IMR-90 (cell line): ENCODE results near the gene OR8D4. TPM values are rescaled to one million over a fixed set of nuclear protein-coding genes. Genes with fewer than 3 reads are reported as not detected.

Experiments used
- ATAC-seq: fragments of 200-7000 bp; cut with Tn5 transposase; 2 replicates; pipeline ENCODE4 v1.9.1; 2020; ENCODE audit warnings: low read depth, mild to moderate bottlenecking, moderate library complexity
- BruUV-seq: library from RNA; stranded (reverse); fragments of 400-500 nt; replicated peaks from 2 replicates; lab custom pipeline; 2021; lab: Mats Ljungman, UMichigan
- CTCF ChIA-PET: fragments of 300-600 bp; formaldehyde crosslinking; extraction: SDS; loops from one replicate; lab custom pipeline; 2021; ENCODE audit warnings: antibody characterized with exemption; lab: Yijun Ruan, JAX
- POLR2A ChIA-PET: fragments of 300-600 bp; sonication (Branson Sonifier 250); formaldehyde crosslinking; loops from one replicate; lab custom pipeline; 2022; ENCODE audit warnings: antibody characterized with exemption; ENCODE audit not compliant: unreplicated experiment; lab: Charles Lee
- DNase-seq: peaks from one replicate; pipeline ENCODE4 v3.0.0; 2013
- H2AFZ ChIP-seq: replicated peaks from 2 replicates; pipeline ENCODE3; 2013; ENCODE audit warnings: low read length, mild to moderate bottlenecking; ENCODE audit not compliant: poor library complexity
- H2AK5ac ChIP-seq: 2 replicates; pipeline ENCODE4 v1.6.1; 2013; ENCODE audit warnings: low read depth, low read length, inconsistent platforms
- H2AK9ac ChIP-seq: replicated peaks from 2 replicates; pipeline ENCODE3; 2013; ENCODE audit warnings: mild to moderate bottlenecking, low read depth, low read length, moderate library complexity; ENCODE audit not compliant: poor library complexity
- H2BK120ac ChIP-seq: 2 replicates; pipeline ENCODE4 v1.6.1; 2013; ENCODE audit warnings: low read depth, low read length, inconsistent platforms
- H2BK15ac ChIP-seq: 3 replicates; pipeline ENCODE4 v1.6.1; 2013; ENCODE audit warnings: low read depth, low read length, inconsistent platforms
- H2BK20ac ChIP-seq: 2 replicates; pipeline ENCODE4 v1.6.1; 2013; ENCODE audit warnings: low read depth, mild to moderate bottlenecking, inconsistent platforms, low read length, moderate library complexity
- H2BK5ac ChIP-seq: 2 replicates; pipeline ENCODE4 v1.6.1; 2013; ENCODE audit warnings: mild to moderate bottlenecking, low read depth, low read length, inconsistent platforms; ENCODE audit not compliant: poor library complexity, severe bottlenecking
- H3K14ac ChIP-seq: replicated peaks from 2 replicates; pipeline ENCODE4 v1.6.1; 2013; ENCODE audit warnings: low read depth, low read length, inconsistent platforms
- H3K18ac ChIP-seq: 2 replicates; pipeline ENCODE4 v1.6.1; 2013; ENCODE audit warnings: low read depth, low read length, control low read depth
- H3K23ac ChIP-seq: 2 replicates; pipeline ENCODE4 v1.6.1; 2013; ENCODE audit warnings: low read depth, low read length, inconsistent platforms
- H3K27ac ChIP-seq: 2 replicates; pipeline ENCODE4 v1.5.1; 2013; ENCODE audit warnings: mild to moderate bottlenecking, control low read depth, low read length; ENCODE audit not compliant: insufficient read depth
- H3K27me3 ChIP-seq: 2 replicates; pipeline ENCODE4 v1.6.1; 2013; ENCODE audit warnings: low read length; ENCODE audit not compliant: control insufficient read depth, insufficient read depth
- H3K36me3 ChIP-seq: 2 replicates; pipeline ENCODE4 v1.6.1; 2013; ENCODE audit warnings: low read length, mixed read lengths; ENCODE audit not compliant: control insufficient read depth, insufficient read depth
- H3K4ac ChIP-seq: 2 replicates; pipeline ENCODE4 v1.6.1; 2013; ENCODE audit warnings: low read depth, low read length, inconsistent platforms
- H3K4me1 ChIP-seq: 2 replicates; pipeline ENCODE4 v1.6.1; 2013; ENCODE audit warnings: low read length, mixed read lengths; ENCODE audit not compliant: control insufficient read depth, insufficient read depth
- H3K4me2 ChIP-seq: 2 replicates; pipeline ENCODE4 v1.6.1; 2013; ENCODE audit warnings: low read depth, mild to moderate bottlenecking, control low read depth, low read length, moderate library complexity
- H3K4me3 ChIP-seq: 2 replicates; pipeline ENCODE4 v1.5.1; 2013; ENCODE audit warnings: low read depth, mild to moderate bottlenecking, control low read depth, low read length, moderate library complexity; ENCODE audit not compliant: insufficient read depth
- H3K56ac ChIP-seq: 2 replicates; pipeline ENCODE4 v1.6.1; 2013; ENCODE audit warnings: low read length, inconsistent platforms; ENCODE audit not compliant: insufficient read depth; ENCODE audit errors: extremely low read depth
- H3K79me1 ChIP-seq, 2 experiments: 2 replicates each; pipeline ENCODE4 v1.6.1; 2013; ENCODE audit warnings: low read length in 2 of 2, inconsistent platforms in 1 of 2, low read depth in 1 of 2
- H3K9ac ChIP-seq: 2 replicates; pipeline ENCODE4 v1.6.1; 2013; ENCODE audit warnings: low read depth, low read length, control low read depth
- H3K9me1 ChIP-seq: 2 replicates; pipeline ENCODE4 v1.6.1; 2013; ENCODE audit warnings: low read length, inconsistent platforms; ENCODE audit not compliant: insufficient read depth
- H3K9me3 ChIP-seq: 2 replicates; pipeline ENCODE4 v1.6.1; 2013; ENCODE audit warnings: low read length; ENCODE audit not compliant: control insufficient read depth, insufficient read depth
- H4K20me1 ChIP-seq: 2 replicates; pipeline ENCODE4 v1.6.1; 2013; ENCODE audit warnings: low read length, inconsistent platforms; ENCODE audit not compliant: insufficient read depth
- H4K5ac ChIP-seq: 2 replicates; pipeline ENCODE4 v1.6.1; 2013; ENCODE audit warnings: mild to moderate bottlenecking, low read depth, low read length, control low read depth
- H4K8ac ChIP-seq, 2 experiments: 2 replicates each; pipeline ENCODE4 v1.6.1; 2013; ENCODE audit warnings: low read depth in 2 of 2, low read length in 2 of 2, control low read depth in 1 of 2, inconsistent platforms in 1 of 2
- H4K91ac ChIP-seq: 2 replicates; pipeline ENCODE4 v1.6.1; 2013; ENCODE audit warnings: low read depth, low read length, inconsistent platforms; ENCODE audit not compliant: insufficient read depth
- BHLHE40 ChIP-seq: fragments of 150-350 bp; IDR thresholded peaks from 2 replicates; pipeline ENCODE4 v1.6.1; 2016; ENCODE audit warnings: mild to moderate bottlenecking, low read depth, low read length
- CTCF ChIP-seq: conservative IDR thresholded peaks from 2 replicates; pipeline ENCODE4 v1.5.1; 2012; ENCODE audit warnings: mild to moderate bottlenecking, low read depth, low read length, improper control_type of control experiment
- ELK1 ChIP-seq: fragments of 150-350 bp; IDR thresholded peaks from 2 replicates; pipeline ENCODE4 v1.6.1; 2016; ENCODE audit warnings: low read depth, mild to moderate bottlenecking, low read length, moderate library complexity, borderline replicate concordance
- FOS ChIP-seq: fragments of 150-350 bp; IDR thresholded peaks from 2 replicates; pipeline ENCODE4 v1.6.1; 2016; ENCODE audit warnings: low read depth, low read length
- MAFK ChIP-seq: IDR thresholded peaks from 2 replicates; pipeline ENCODE4 v1.6.1; 2012; ENCODE audit warnings: low read depth, low read length, improper control_type of control experiment
- MAZ ChIP-seq: IDR thresholded peaks from 2 replicates; pipeline ENCODE4 v1.6.1; 2012; ENCODE audit warnings: low read depth, mild to moderate bottlenecking, low read length, improper control_type of control experiment, moderate library complexity, borderline replicate concordance
- MXI1 ChIP-seq: IDR thresholded peaks from 2 replicates; pipeline ENCODE4 v1.6.1; 2012; ENCODE audit warnings: low read depth, mild to moderate bottlenecking, low read length, moderate library complexity, borderline replicate concordance
- USF2 ChIP-seq: fragments of 150-350 bp; IDR thresholded peaks from 2 replicates; pipeline ENCODE4 v1.6.1; 2017; ENCODE audit warnings: mild to moderate bottlenecking, antibody characterized with exemption, low read length, low read depth
- WGBS, 2 experiments: methylation state at CpG; one replicate each; pipeline versions ENCODE4 v1.1.5 to v1.1.7; 2013; ENCODE audit warnings: missing lambda C conversion rate in 2 of 2; ENCODE audit not compliant: insufficient read length in 1 of 2; ENCODE audit errors: extremely low coverage in 2 of 2; 5-methylcytosine and 5-hydroxymethylcytosine counted together
- dilution Hi-C: fragments of 300-500 bp; cut with HindIII; formaldehyde crosslinking; loops from one replicate; pipeline ENCODE4 v1.14.3; 2018; ENCODE audit warnings: low sequenced_read_pairs; ENCODE audit not compliant: unreplicated experiment
- in situ Hi-C: fragments of 300-500 bp; cut with MboI; formaldehyde crosslinking; loops from 3 replicates; pipeline ENCODE4 v1.14.3; 2019; ENCODE audit warnings: low sequenced_read_pairs, inconsistent platforms, mixed read lengths
- intact Hi-C: fragments of 100-400 bp; cut with micrococcal nuclease; formaldehyde crosslinking; loops from 2 replicates; pipeline ENCODE4 v1.10.0; 2022
- polyA plus RNA-seq, 3 experiments: library from polyadenylated mRNA; depleted of rRNA; stranded (reverse); fragments of >200 nt; gene quantifications; 2 replicates each; pipeline ENCODE4 v1.2.3, GENCODE V29; 2012; ENCODE audit warnings: low replicate concordance in 1 of 3
- total RNA-seq: library from RNA; depleted of rRNA; stranded (reverse); fragments of >200 nt; gene quantifications from 2 replicates; pipeline ENCODE4 v1.2.3, GENCODE V29; 2012

The OR8D4 gene
- total and polyA plus RNA-seq, 2 of the 4 experiments (the other 2 are of a cell fraction), result not detected

GRCh38 chr11:123885570-123885969, 16.4 kb upstream of the OR8D4 start, which contains the start of gene TMEM225:
TSS of gene TMEM225 (minus strand) at chr11:123885670. CDS start at chr11:123885425, 245 bp downstream.
- H3K23ac ChIP-seq, result no peak within 1 kb of the TSS
- no peaks in the 10 kb centered on the region for H3K36me3 ChIP-seq
- H2AK5ac ChIP-seq, result no peak within 1 kb of the TSS
- POLR2A ChIA-PET, result no interaction called here
- no peak within 1 kb of the TSS for H4K91ac ChIP-seq
- DNase-seq, result no peak
- H2BK15ac ChIP-seq, result no peak within 1 kb of the TSS
- no peak within 1 kb of the TSS for H3K14ac ChIP-seq
- H2AK9ac ChIP-seq, result no peak within 1 kb of the TSS
- CTCF ChIA-PET, result no interaction called here
- BruUV-seq, result no TSS peak
- no peak within 1 kb of the TSS for H4K8ac ChIP-seq
- dilution Hi-C loops (no loop called here), intact Hi-C loops (no loop called here), in situ Hi-C loops (no loop called here)
- no peak within 1 kb of the TSS for H3K18ac ChIP-seq
- no peak for TF ChIP-seq FOS
- TF ChIP-seq USF2, result no peak
- no peak for TF ChIP-seq MAFK
- no peak for TF ChIP-seq BHLHE40
- no peak for TF ChIP-seq MXI1
- no peak for TF ChIP-seq CTCF
- no peak for TF ChIP-seq MAZ
- no peak for TF ChIP-seq ELK1
- no peak within 1 kb of the TSS for H3K9ac ChIP-seq
- H4K5ac ChIP-seq, result no peak within 1 kb of the TSS
- no peak within 1 kb of the TSS for H2BK5ac ChIP-seq
- no peaks in the 10 kb centered on the region for H3K27me3 ChIP-seq
- H3K4me3 ChIP-seq, result no peak within 1 kb of the TSS
- H3K27ac ChIP-seq, result no peak within 1 kb of the TSS
- H3K9me1 ChIP-seq, result no peaks in the 10 kb centered on the region
- no peaks in the 10 kb centered on the region for H4K20me1 ChIP-seq
- ATAC-seq, result no peak
- no peak within 1 kb of the TSS for H2AFZ ChIP-seq
- H3K9me3 ChIP-seq, result peaks cover 2% of the 10 kb centered on the region; the same call in 1 of the 2 replicates
- no peak within 1 kb of the TSS for H2BK120ac ChIP-seq
- H3K4ac ChIP-seq, result no peak within 1 kb of the TSS
- H3K4me2 ChIP-seq, result no peak within 1 kb of the TSS
- H3K4me1 ChIP-seq, result no peaks in the 10 kb centered on the region
- no peak within 1 kb of the TSS for H3K56ac ChIP-seq
- H2BK20ac ChIP-seq, result no peak within 1 kb of the TSS
- no peaks in the 10 kb centered on the region for H3K79me1 ChIP-seq
- WGBS, 2 experiments, result 60% methylated on average over 1 of the region's 3 CpGs; no CpG with 5 or more reads in 1 of the 2 experiments
